ENCODE results near the gene SGCD.

Gene SGCD

GRCh38 chr5:156515121-156515520 is 188.2 kb downstream of the SGCD start:
- no peak overlapping the region for H3K4me3 ChIP-seq (ENCODE audit: low read depth, low read length)
- ChIA-PET POLR2A (no interaction called here), CTCF (no interaction called here)
- no peak for TF ChIP-seq CTCF (IDR thresholded peaks at IDR 0.05; ENCODE audit: insufficient read depth, low read length, missing control alignments)
- no peak for DNase-seq (ENCODE audit: low read depth, low spot score)

- POLR2A ChIA-PET = no interaction called here
Observed at GRCh38 chr5:156515803-156516360, 188.9 kb downstream of the SGCD start.

GRCh38 chr5:156522651-156523529 is 195.9 kb downstream of the SGCD start:
- ChIA-PET POLR2A (no interaction called here), CTCF (no interaction called here)
- H3K4me3 ChIP-seq (ENCODE audit: low read depth, low read length) = no peak overlapping the region
- no peak for TF ChIP-seq CTCF (IDR thresholded peaks at IDR 0.05; ENCODE audit: insufficient read depth, low read length, missing control alignments)
- DNase-seq (ENCODE audit: low read depth, low spot score) = no peak

More at GRCh38 chr5:156515803-156516360, 188.9 kb downstream of the SGCD start:
- CTCF ChIA-PET = no interaction called here
- no peak for TF ChIP-seq CTCF (IDR thresholded peaks at IDR 0.05; ENCODE audit: insufficient read depth, low read length, missing control alignments)
- DNase-seq (ENCODE audit: low read depth, low spot score) = no peak
- no peak overlapping the region for H3K4me3 ChIP-seq (ENCODE audit: low read depth, low read length)

DNA sequence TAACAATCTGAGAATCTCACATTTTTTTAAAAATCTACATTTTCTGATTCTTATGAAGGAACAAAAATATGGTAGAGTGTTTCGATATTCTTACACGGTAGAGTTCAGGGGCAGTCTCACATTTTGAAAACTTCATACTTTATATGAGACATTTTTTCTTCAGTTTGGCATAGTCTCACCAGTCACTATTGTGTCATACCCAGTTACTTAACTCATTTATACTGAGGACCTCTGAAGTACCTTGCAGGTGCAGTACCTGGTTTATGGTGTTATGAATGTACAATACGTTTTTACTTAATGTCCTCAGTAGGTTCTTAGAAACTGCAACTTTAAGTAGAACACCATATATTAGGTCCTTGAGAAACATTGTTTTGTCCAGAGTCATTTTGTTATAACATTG is 196.6 kb downstream of the SGCD start:
- H3K4me3 ChIP-seq (ENCODE audit: low read depth, low read length) = no peak overlapping the region
- POLR2A ChIA-PET = no interaction called here
- CTCF ChIA-PET = no interaction called here
- DNase-seq (ENCODE audit: low read depth, low spot score) = no peak
- no peak for TF ChIP-seq CTCF (IDR thresholded peaks at IDR 0.05; ENCODE audit: insufficient read depth, low read length, missing control alignments)

- POLR2A ChIA-PET = no interaction called here
- H3K4me3 ChIP-seq (ENCODE audit: low read depth, low read length) = no peak overlapping the region
- no peak for TF ChIP-seq CTCF (IDR thresholded peaks at IDR 0.05; ENCODE audit: insufficient read depth, low read length, missing control alignments)
- no peak for DNase-seq (ENCODE audit: low read depth, low spot score)
- CTCF ChIA-PET = no interaction called here
Observed at GRCh38 chr5:156526081-156526925, 199.3 kb downstream of the SGCD start.

- ChIA-PET CTCF (no interaction called here), POLR2A (no interaction called here)
- no peak for DNase-seq (ENCODE audit: low read depth, low spot score)
- no peak for TF ChIP-seq CTCF (IDR thresholded peaks at IDR 0.05; ENCODE audit: insufficient read depth, low read length, missing control alignments)
- no peak overlapping the region for H3K4me3 ChIP-seq (ENCODE audit: low read depth, low read length)
Observed at GRCh38 chr5:156527611-156528010, 200.6 kb downstream of the SGCD start.

Measured in AG04449 (cell line).